SU-DHL-6 (cell line): ENCODE data around the gene SLFN12L.

Experiments used
- H2AFZ ChIP-seq: fragments of 200-600 bp; sonication (generic); 2 replicates; pipeline ENCODE4 v1.6.1; 2014; ENCODE audit warnings: low read depth, mild to moderate bottlenecking, moderate library complexity, mixed read lengths, antibody characterized with exemption, low read length; ENCODE audit not compliant: severe bottlenecking
- H3F3A ChIP-seq: fragments of 200-600 bp; shearing (Covaris generic); 2 replicates; pipeline ENCODE4 v1.6.0; 2016; ENCODE audit warnings: antibody characterized with exemption, mild to moderate bottlenecking; ENCODE audit not compliant: insufficient read depth
- H3K27ac ChIP-seq: fragments of 200-600 bp; sonication (generic); 2 replicates; pipeline ENCODE4 v1.5.1; 2016; ENCODE audit warnings: low read depth, mild to moderate bottlenecking, low read length, moderate library complexity, mixed read lengths
- H3K27me3 ChIP-seq: fragments of 200-600 bp; sonication (generic), shearing (Covaris generic); 2 replicates; pipeline ENCODE4 v1.6.0; 2014; ENCODE audit warnings: mild to moderate bottlenecking, low read length
- H3K36me3 ChIP-seq: fragments of 200-600 bp; sonication (generic); 2 replicates; pipeline ENCODE4 v1.6.1; 2014; ENCODE audit warnings: mild to moderate bottlenecking, low read length, mixed read lengths
- H3K4me2 ChIP-seq: fragments of 300-600, 200-600 bp; shearing (Covaris generic), sonication (generic); 2 replicates; pipeline ENCODE4 v1.6.0; 2014; ENCODE audit warnings: low read length, low read depth, mild to moderate bottlenecking; ENCODE audit not compliant: poor library complexity, severe bottlenecking
- H3K4me3 ChIP-seq: fragments of 200-600 bp; sonication (generic); 2 replicates; pipeline ENCODE4 v1.5.1; 2014; ENCODE audit warnings: antibody characterized with exemption, low read length, mild to moderate bottlenecking, mixed read lengths; ENCODE audit not compliant: insufficient read depth, poor library complexity, severe bottlenecking
- H3K79me2 ChIP-seq: fragments of 200-600 bp; sonication (generic); 2 replicates; pipeline ENCODE4 v1.6.1; 2014; ENCODE audit warnings: mild to moderate bottlenecking, low read length, moderate library complexity; ENCODE audit not compliant: insufficient read depth
- H3K9ac ChIP-seq: fragments of 200-600 bp; sonication (generic); 2 replicates; pipeline ENCODE4 v1.7.0; 2014; ENCODE audit warnings: mild to moderate bottlenecking, low read length
- H3K9me2 ChIP-seq: fragments of 200-600 bp; sonication (generic); replicated peaks from 2 replicates; pipeline ENCODE4 v1.6.1; 2014; ENCODE audit warnings: low read length; ENCODE audit not compliant: insufficient read depth
- H3K9me3 ChIP-seq: fragments of 200-600 bp; sonication (generic); 2 replicates; pipeline ENCODE4 v1.6.1; 2014; ENCODE audit warnings: low read length, mixed read lengths; ENCODE audit not compliant: insufficient read depth
- H4K20me1 ChIP-seq: fragments of 200-600 bp; sonication (generic); 2 replicates; pipeline ENCODE4 v1.6.1; 2014; ENCODE audit warnings: low read depth, mild to moderate bottlenecking, antibody characterized with exemption, low read length, moderate library complexity, mixed read lengths
- CTCF ChIP-seq: fragments of 200-600 bp; sonication (generic); IDR thresholded peaks from one replicate; pipeline ENCODE4 v1.5.1; 2017; ENCODE audit warnings: antibody characterized with exemption, mild to moderate bottlenecking, low read length, moderate library complexity; ENCODE audit not compliant: insufficient read depth, poor library complexity, severe bottlenecking
- EZH2phosphoT487 ChIP-seq: fragments of 200-600 bp; sonication (generic), shearing (Covaris generic); conservative IDR thresholded peaks from 2 replicates; pipeline ENCODE4 v1.6.1; 2018; ENCODE audit warnings: mild to moderate bottlenecking, antibody characterized with exemption, low read length, moderate library complexity, mixed read lengths

Gene SLFN12L

GRCh38 chr17:35479271-35479670 lies 58.2 kb downstream of the SLFN12L start:
- Histone ChIP-seq H2AFZ (no peak overlapping the region), H3K36me3 (no peaks in the 10 kb centered on the region), H3K4me2 (no peak overlapping the region), H3K27ac (no peak overlapping the region), H3K79me2 (no peaks in the 10 kb centered on the region), H3K9me3 (no peaks in the 10 kb centered on the region; the same call in 1 of the 2 replicates), H3K27me3 (no peaks in the 10 kb centered on the region), H3F3A (no peaks in the 10 kb centered on the region), H3K4me3 (no peak overlapping the region), H4K20me1 (no peaks in the 10 kb centered on the region), H3K9me2 (no peaks in the 10 kb centered on the region), H3K9ac (no peak overlapping the region)
- TF ChIP-seq EZH2phosphoT487 = no peak
- no peak for TF ChIP-seq CTCF

GRCh38 chr17:35477248-35477647 lies 60.2 kb downstream of the SLFN12L start:
- Histone ChIP-seq H3K9me2 (no peaks in the 10 kb centered on the region), H3K4me2 (no peak overlapping the region), H3K4me3 (no peak overlapping the region), H2AFZ (no peak overlapping the region), H3K9me3 (no peaks in the 10 kb centered on the region), H3K79me2 (no peaks in the 10 kb centered on the region), H3K36me3 (no peaks in the 10 kb centered on the region), H4K20me1 (no peaks in the 10 kb centered on the region), H3K9ac (no peak overlapping the region), H3F3A (no peaks in the 10 kb centered on the region), H3K27ac (no peak overlapping the region), H3K27me3 (no peaks in the 10 kb centered on the region)
- no peak for TF ChIP-seq CTCF
- no peak for TF ChIP-seq EZH2phosphoT487

DNA sequence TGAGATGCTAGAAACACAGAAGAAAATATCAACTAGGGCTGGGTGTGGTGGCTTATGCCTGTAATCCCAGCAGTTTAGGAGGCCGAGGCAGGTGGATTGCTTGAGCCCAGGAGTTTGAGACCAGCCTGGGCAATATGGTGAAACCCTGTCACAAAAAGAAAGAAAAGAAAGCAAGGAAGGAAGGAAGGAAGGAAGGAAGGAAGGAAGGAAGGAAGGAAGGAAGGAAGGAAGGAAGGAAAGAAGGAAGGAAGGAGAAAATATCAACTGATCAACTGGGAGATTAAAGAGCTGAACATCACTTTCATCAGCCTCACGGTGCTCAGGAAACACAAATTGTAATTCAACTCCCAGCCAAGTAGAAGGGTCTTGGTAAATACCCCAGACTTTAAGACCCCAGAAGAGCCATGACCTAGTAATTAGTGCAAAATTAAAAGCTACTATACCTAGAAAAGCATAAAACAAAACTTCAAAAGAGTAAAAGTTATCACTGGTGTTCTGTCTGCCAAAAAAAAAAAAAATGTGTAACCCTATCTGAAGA lies 61.1 kb downstream of the SLFN12L start:
- H3K27ac ChIP-seq = no peak overlapping the region

More for the DNA sequence above, 61.1 kb downstream of the SLFN12L start:
- Histone ChIP-seq H3K4me3 (no peak overlapping the region), H3K9me2 (no peaks in the 10 kb centered on the region), H2AFZ (no peak overlapping the region), H3K9ac (no peak overlapping the region), H3F3A (no peaks in the 10 kb centered on the region), H3K4me2 (no peak overlapping the region), H3K27me3 (no peaks in the 10 kb centered on the region), H3K36me3 (no peaks in the 10 kb centered on the region), H3K79me2 (no peaks in the 10 kb centered on the region), H3K9me3 (no peaks in the 10 kb centered on the region), H4K20me1 (no peaks in the 10 kb centered on the region)
- TF ChIP-seq CTCF = no peak
- no peak for TF ChIP-seq EZH2phosphoT487
